HCT116 (cell line): Measurements from ENCODE around the gene MRPL42. TPM values are rescaled to one million over a fixed set of nuclear protein-coding genes. Genes with fewer than 3 reads are reported as not detected.

Experiments
- ATAC-seq: fragments of 200-7000 bp; cut with Tn5 transposase; 2 replicates; pipeline ENCODE4 v1.9.1; 2020; ENCODE audit warnings: mild to moderate bottlenecking, moderate library complexity
- BruUV-seq: library from RNA; stranded (reverse); fragments of 400-500 nt; replicated peaks from 2 replicates; lab custom pipeline; 2021; lab: Mats Ljungman, UMichigan
- CTCF ChIA-PET: fragments of 300-600 bp; sonication (Branson Sonifier 250); formaldehyde crosslinking; loops from one replicate; lab custom pipeline; 2021; ENCODE audit warnings: antibody characterized with exemption; lab: Charles Lee
- POLR2A ChIA-PET: fragments of 300-600, 350-600 bp; sonication (Branson Sonifier 250); formaldehyde crosslinking; loops from one replicate; lab custom pipeline; 2021; ENCODE audit warnings: antibody characterized with exemption; lab: Charles Lee
- RAD21 ChIA-PET, 2 experiments: fragments of 300-600 bp; sonication (Branson Sonifier 250); formaldehyde crosslinking; loops; one replicate each; lab custom pipeline; 2023; ENCODE audit warnings: low total read pairs in 2 of 2; ENCODE audit not compliant: uncharacterized antibody in 2 of 2, unreplicated experiment in 2 of 2, low non-redundant PET in 1 of 2; lab: Charles Lee
- DNase-seq: peaks from one replicate; pipeline ENCODE4 v3.0.0-alpha.2; 2010; ENCODE audit warnings: low read depth, low spot score
- H2AFZ ChIP-seq: fragments of 200-600 bp; shearing (Covaris generic), sonication (generic); 2 replicates; pipeline ENCODE4 v1.6.1; 2017; ENCODE audit warnings: low read depth, mixed run types, mixed read lengths, antibody characterized with exemption, low read length; ENCODE audit not compliant: poor library complexity, severe bottlenecking
- H3K27ac ChIP-seq: 2 replicates; pipeline ENCODE4 v1.5.1; 2012; ENCODE audit warnings: low read depth, low read length
- H3K27me3 ChIP-seq: fragments of 200-600 bp; sonication (generic); 2 replicates; pipeline ENCODE4 v1.6.1; 2016; ENCODE audit warnings: mixed run types, low read length, mixed read lengths; ENCODE audit not compliant: insufficient read depth
- H3K36me3 ChIP-seq, 2 experiments: fragments of 200-500 bp in 1 of 2; fragments of 200-600 bp in 1 of 2; sonication (Bioruptor generic) in 1 of 2; sonication (generic) in 1 of 2; 2 replicates each; pipeline versions ENCODE4 v1.5.1 to v1.6.1; 2014 to 2016; ENCODE audit warnings: low read length in 2 of 2, inconsistent platforms in 1 of 2, mixed read lengths in 1 of 2, mixed run types in 1 of 2; ENCODE audit not compliant: insufficient read depth in 2 of 2, control insufficient read depth in 1 of 2
- H3K4me1 ChIP-seq, 2 experiments: fragments of 200-600 bp in 1 of 2; sonication (generic) in 1 of 2; 2 replicates each; pipeline versions ENCODE4 v1.5.1 to v1.6.1; 2012 to 2017; ENCODE audit warnings: low read length in 2 of 2, inconsistent platforms in 1 of 2, mild to moderate bottlenecking in 1 of 2, mixed read lengths in 1 of 2, mixed run types in 1 of 2, moderate library complexity in 1 of 2; ENCODE audit not compliant: insufficient read depth in 2 of 2, control insufficient read depth in 1 of 2
- H3K4me2 ChIP-seq: fragments of 200-600 bp; sonication (generic); 2 replicates; pipeline ENCODE4 v1.6.1; 2017; ENCODE audit warnings: mixed run types, low read length, mixed read lengths
- H3K4me3 ChIP-seq, 2 experiments: fragments of 200-600 bp in 1 of 2; sonication (generic) in 1 of 2; replicated peaks in 1 of 2; 2 replicates each; pipeline ENCODE4 v1.5.1; 2011 to 2016; ENCODE audit warnings: low read length in 2 of 2, control low read depth in 1 of 2, low read depth in 1 of 2, mild to moderate bottlenecking in 1 of 2, mixed read lengths in 1 of 2, mixed run types in 1 of 2
- H3K79me2 ChIP-seq: fragments of 200-600 bp; sonication (generic); 2 replicates; pipeline ENCODE4 v1.6.1; 2017; ENCODE audit warnings: mild to moderate bottlenecking, mixed run types, low read length, moderate library complexity, mixed read lengths; ENCODE audit not compliant: insufficient read depth
- H3K9ac ChIP-seq: fragments of 200-600 bp; sonication (generic); 2 replicates; pipeline ENCODE4 v1.6.1; 2016; ENCODE audit warnings: low read length, mixed read lengths
- H3K9me2 ChIP-seq: fragments of 200-600 bp; sonication (generic), shearing (Covaris generic); 2 replicates; pipeline ENCODE4 v1.6.1; 2017; ENCODE audit warnings: mixed run types, mild to moderate bottlenecking, moderate library complexity; ENCODE audit not compliant: insufficient read depth
- H3K9me3 ChIP-seq, 2 experiments: fragments of 200-500 bp in 1 of 2; fragments of 200-600 bp in 1 of 2; sonication (Bioruptor generic) in 1 of 2; sonication (generic) in 1 of 2; 2 replicates each; pipeline ENCODE4 v1.6.1; 2014 to 2017; ENCODE audit warnings: low read length in 2 of 2, mixed read lengths in 2 of 2, inconsistent platforms in 1 of 2, low read depth in 1 of 2, mild to moderate bottlenecking in 1 of 2, mixed run types in 1 of 2, moderate library complexity in 1 of 2; ENCODE audit not compliant: control insufficient read depth in 1 of 2, insufficient read depth in 1 of 2
- H4K20me1 ChIP-seq: fragments of 200-600 bp; sonication (generic), shearing (Covaris generic); 2 replicates; pipeline ENCODE4 v1.6.1; 2017; ENCODE audit warnings: mixed run types, mild to moderate bottlenecking, moderate library complexity; ENCODE audit not compliant: insufficient read depth
- ATF3 ChIP-seq: IDR thresholded peaks from 2 replicates; pipeline ENCODE4 v1.6.1; 2012
- CBX3 ChIP-seq: IDR thresholded peaks from 2 replicates; pipeline ENCODE4 v1.6.1; 2012; ENCODE audit warnings: low read depth
- CEBPB ChIP-seq: IDR thresholded peaks from 2 replicates; pipeline ENCODE4 v1.6.1; 2012; ENCODE audit warnings: low read depth
- EGR1 ChIP-seq: IDR thresholded peaks from 2 replicates; pipeline ENCODE4 v1.6.1; 2012; ENCODE audit warnings: low read depth
- ELF1 ChIP-seq: IDR thresholded peaks from 2 replicates; pipeline ENCODE4 v1.6.1; 2012; ENCODE audit warnings: low read depth, borderline replicate concordance
- EZH2phosphoT487 ChIP-seq: fragments of 200-600 bp; IDR thresholded peaks from 2 replicates; pipeline ENCODE4 v1.6.1; 2018; ENCODE audit warnings: antibody characterized with exemption, borderline replicate concordance
- FOSL1 ChIP-seq: IDR thresholded peaks from 2 replicates; pipeline ENCODE4 v1.6.1; 2012; ENCODE audit warnings: low read depth
- POLR2A ChIP-seq: IDR thresholded peaks from 2 replicates; pipeline ENCODE4 v1.7.0; 2011; ENCODE audit warnings: borderline replicate concordance; ENCODE audit not compliant: insufficient read depth, insufficient read length; ENCODE audit errors: extremely low read depth
- POLR2AphosphoS5 ChIP-seq: IDR thresholded peaks from 2 replicates; pipeline ENCODE4 v1.6.1; 2011; ENCODE audit warnings: mild to moderate bottlenecking, low read depth, low read length, moderate library complexity
- RAD21 ChIP-seq: IDR thresholded peaks from 2 replicates; pipeline ENCODE4 v1.6.1; 2012; ENCODE audit warnings: low read depth, mild to moderate bottlenecking
- REST ChIP-seq: IDR thresholded peaks from 2 replicates; pipeline ENCODE4 v1.6.1; 2012; ENCODE audit warnings: low read depth
- SP1 ChIP-seq: IDR thresholded peaks from 2 replicates; pipeline ENCODE4 v1.6.1; 2012; ENCODE audit warnings: low read depth
- SRF ChIP-seq: IDR thresholded peaks from 2 replicates; pipeline ENCODE4 v1.6.1; 2012; ENCODE audit warnings: low read depth
- TCF7L2 ChIP-seq: IDR thresholded peaks from 2 replicates; pipeline ENCODE4 v1.7.0; 2011; ENCODE audit warnings: borderline replicate concordance, inconsistent platforms; ENCODE audit not compliant: insufficient read depth, insufficient read length; ENCODE audit errors: extremely low read depth
- ZFX ChIP-seq: fragments of 450-650 bp; IDR thresholded peaks from 2 replicates; pipeline ENCODE4 v1.6.1; 2017
- intact Hi-C: fragments of 100-400 bp; cut with micrococcal nuclease; formaldehyde crosslinking; loops from 2 replicates; pipeline ENCODE4 v1.10.0; 2022
- total RNA-seq: library from RNA; stranded (reverse); gene quantifications from one replicate; pipeline ENCODE4 v1.2.1, GENCODE V29; 2021; ENCODE audit not compliant: unreplicated experiment
- TF ChIP-seq, protein P1 (sequence below): IDR thresholded peaks from 2 replicates; pipeline ENCODE4 v1.6.1; 2012

MRPL42 gene
- total RNA-seq, 1 experiment from 2014 or later, result 120 TPM

GRCh38 chr12:93427779-93428564 is 39.3 kb upstream of the MRPL42 start:
- ChIA-PET RAD21 (no interaction called here), CTCF (interaction anchor here (1.2 kb wide), 1 partner anchor 9 kb away, joined by 8 read pairs; no protein-coding TSS in a partner anchor)
- Histone ChIP-seq H3K9me2 (no peaks in the 10 kb centered on the region), H3K4me2 (no peak overlapping the region), H3K27me3 (no peaks in the 10 kb centered on the region), H3K9ac (no peak overlapping the region), H3K4me1 (peaks cover 0 to 2% of the 10 kb centered on the region in 2 experiments; a peak in 1 of 4 replicates), H2AFZ (no peak overlapping the region)
- ATAC-seq, result no peak
- no TSS peak for BruUV-seq
- no peak for DNase-seq
- intact Hi-C loops, result no loop called here
- no peak for TF ChIP-seq ATF3
- TF ChIP-seq SRF, result no peak
- no peak for TF ChIP-seq ZFX
- TF ChIP-seq ELF1, result no peak
- TF ChIP-seq TCF7L2, result no peak
- TF ChIP-seq REST, result no peak
- no peak for TF ChIP-seq CBX3
- TF ChIP-seq CEBPB, result no peak
- TF ChIP-seq POLR2A, result no peak
- no peak for TF ChIP-seq RAD21
- TF ChIP-seq FOSL1, result no peak
- TF ChIP-seq, protein P1, sequence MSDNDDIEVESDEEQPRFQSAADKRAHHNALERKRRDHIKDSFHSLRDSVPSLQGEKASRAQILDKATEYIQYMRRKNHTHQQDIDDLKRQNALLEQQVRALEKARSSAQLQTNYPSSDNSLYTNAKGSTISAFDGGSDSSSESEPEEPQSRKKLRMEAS, result no peak
- no peak for TF ChIP-seq POLR2AphosphoS5
- no peak for TF ChIP-seq EZH2phosphoT487
- no peak for TF ChIP-seq SP1
- no peak for TF ChIP-seq EGR1
- TF ChIP-seq, all 23 proteins: peak for 0
- H3K79me2 ChIP-seq, result peaks cover 100% of the 10 kb centered on the region
- H3K36me3 ChIP-seq, result no peaks in the 10 kb centered on the region
- no peak overlapping the region for H3K27ac ChIP-seq
- POLR2A ChIA-PET, result no interaction called here
- peaks cover 52% of the 10 kb centered on the region; the same call in 1 of the 2 replicates for H4K20me1 ChIP-seq
- no peak overlapping the region for H3K4me3 ChIP-seq
- H3K9me3 ChIP-seq, result no peaks in the 10 kb centered on the region
